ENCODE results near the gene NDUFA11. TPM values are rescaled to one million over a fixed set of nuclear protein-coding genes. Genes with fewer than 3 reads are reported as not detected.

Gene NDUFA11
- total RNA-seq, 2 experiments from 2014 or later, result 280 to 293 TPM

GRCh38 chr19:5941673-5942072 is 38.1 kb upstream of the NDUFA11 start:
- DNase-seq (ENCODE audit: low spot score), result no peak
- POLR2A ChIA-PET, result interaction anchor here (0.7 to 1.9 kb wide), 2 partner anchors 9 to 319 kb away, joined by 3 to 7 read pairs; partner anchors contain the start of gene SAFB2
- H3K4me1 ChIP-seq (ENCODE audit: insufficient read depth, low read length, poor library complexity, severe bottlenecking), result no peaks in the 10 kb centered on the region
- no TSS peak for BruUV-seq (replicated peaks)
- H3K9me2 ChIP-seq (ENCODE audit: insufficient read depth, low read length), result no peaks in the 10 kb centered on the region
- peaks cover 58% of the 10 kb centered on the region for H3K36me3 ChIP-seq (ENCODE audit: insufficient read depth, low read length)
- H2AFZ ChIP-seq (ENCODE audit: low read length), result no peak overlapping the region
- peaks cover 21% of the 10 kb centered on the region; the same call in 1 of the 2 replicates for H3K79me2 ChIP-seq (ENCODE audit: insufficient read depth, low read depth, low read length)
- no peak overlapping the region for H3K4me3 ChIP-seq (ENCODE audit: low read depth, low read length, poor library complexity, severe bottlenecking)
- intact Hi-C loops (cut with micrococcal nuclease; ENCODE audit: unreplicated experiment), result no loop called here
- no peaks in the 10 kb centered on the region for H4K20me1 ChIP-seq (ENCODE audit: insufficient read depth, low read length)
- no peak overlapping the region for H3K27ac ChIP-seq (ENCODE audit: low read depth, low read length, poor library complexity, severe bottlenecking)
- H3K4me2 ChIP-seq (ENCODE audit: low read length), result no peak overlapping the region
- TF ChIP-seq EZH2phosphoT487 (IDR thresholded peaks at IDR 0.05; ENCODE audit: borderline replicate concordance, low read depth, low read length), result no peak
- TF ChIP-seq, protein P1, sequence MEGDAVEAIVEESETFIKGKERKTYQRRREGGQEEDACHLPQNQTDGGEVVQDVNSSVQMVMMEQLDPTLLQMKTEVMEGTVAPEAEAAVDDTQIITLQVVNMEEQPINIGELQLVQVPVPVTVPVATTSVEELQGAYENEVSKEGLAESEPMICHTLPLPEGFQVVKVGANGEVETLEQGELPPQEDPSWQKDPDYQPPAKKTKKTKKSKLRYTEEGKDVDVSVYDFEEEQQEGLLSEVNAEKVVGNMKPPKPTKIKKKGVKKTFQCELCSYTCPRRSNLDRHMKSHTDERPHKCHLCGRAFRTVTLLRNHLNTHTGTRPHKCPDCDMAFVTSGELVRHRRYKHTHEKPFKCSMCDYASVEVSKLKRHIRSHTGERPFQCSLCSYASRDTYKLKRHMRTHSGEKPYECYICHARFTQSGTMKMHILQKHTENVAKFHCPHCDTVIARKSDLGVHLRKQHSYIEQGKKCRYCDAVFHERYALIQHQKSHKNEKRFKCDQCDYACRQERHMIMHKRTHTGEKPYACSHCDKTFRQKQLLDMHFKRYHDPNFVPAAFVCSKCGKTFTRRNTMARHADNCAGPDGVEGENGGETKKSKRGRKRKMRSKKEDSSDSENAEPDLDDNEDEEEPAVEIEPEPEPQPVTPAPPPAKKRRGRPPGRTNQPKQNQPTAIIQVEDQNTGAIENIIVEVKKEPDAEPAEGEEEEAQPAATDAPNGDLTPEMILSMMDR (conservative IDR thresholded peaks at IDR 0.05; ENCODE audit: low read length), result no peak
- no peaks in the 10 kb centered on the region for H3K9me3 ChIP-seq (ENCODE audit: low read length)
- CTCF ChIA-PET (ENCODE audit: unreplicated experiment), result no interaction called here

- POLR2A ChIA-PET, result no interaction called here
- CTCF ChIA-PET (ENCODE audit: unreplicated experiment), result no interaction called here
These were observed 36.9 kb upstream of the NDUFA11 start for GRCh38 chr19:5940260-5941208.

More at GRCh38 chr19:5940260-5941208, 36.9 kb upstream of the NDUFA11 start:
- H3K9me2 ChIP-seq (ENCODE audit: insufficient read depth, low read length), result no peaks in the 10 kb centered on the region
- H2AFZ ChIP-seq (ENCODE audit: low read length), result no peak overlapping the region
- DNase-seq (ENCODE audit: low spot score), result no peak
- no peak overlapping the region for H3K4me3 ChIP-seq (ENCODE audit: low read depth, low read length, poor library complexity, severe bottlenecking)
- H4K20me1 ChIP-seq (ENCODE audit: insufficient read depth, low read length), result no peaks in the 10 kb centered on the region
- H3K79me2 ChIP-seq (ENCODE audit: insufficient read depth, low read depth, low read length), result peaks cover 10% of the 10 kb centered on the region; the same call in 1 of the 2 replicates
- TF ChIP-seq EZH2phosphoT487 (IDR thresholded peaks at IDR 0.05; ENCODE audit: borderline replicate concordance, low read depth, low read length), result no peak
- TF ChIP-seq, protein P1 (conservative IDR thresholded peaks at IDR 0.05; ENCODE audit: low read length), result no peak
- no peak overlapping the region for H3K4me2 ChIP-seq (ENCODE audit: low read length)
- H3K9me3 ChIP-seq (ENCODE audit: low read length), result no peaks in the 10 kb centered on the region
- intact Hi-C loops (cut with micrococcal nuclease; ENCODE audit: unreplicated experiment), result no loop called here
- H3K4me1 ChIP-seq (ENCODE audit: insufficient read depth, low read length, poor library complexity, severe bottlenecking), result no peaks in the 10 kb centered on the region
- no TSS peak for BruUV-seq (replicated peaks)
- H3K27ac ChIP-seq (ENCODE audit: low read depth, low read length, poor library complexity, severe bottlenecking), result no peak overlapping the region
- H3K36me3 ChIP-seq (ENCODE audit: insufficient read depth, low read length), result peaks cover 58% of the 10 kb centered on the region

All from OCI-LY7 (cell line).